Measurements from ENCODE around the gene ASB6.

GRCh38 chr9:129586685-129587084 lies 55.3 kb downstream of the ASB6 start:
- TF ChIP-seq POLR2AphosphoS5 (IDR thresholded peaks at IDR 0.05; ENCODE audit: low read depth, low read length) (no peak), REST (IDR thresholded peaks at IDR 0.05; ENCODE audit: insufficient read depth in 1 of 2, low read depth in 2 of 2, low read length in 2 of 2) (no peak), TAF1 (IDR thresholded peaks at IDR 0.05; ENCODE audit: borderline replicate concordance, insufficient read depth, low read length) (no peak), SIN3A (IDR thresholded peaks at IDR 0.05; ENCODE audit: borderline replicate concordance, insufficient read depth, low read length) (no peak), FOXP2 (optimal IDR thresholded peaks at IDR 0.05; ENCODE audit: borderline replicate concordance, extremely low read depth, extremely low read length, insufficient read depth) (no peak)
